ENCODE results near the gene APPL2. TPM values are rescaled to one million over a fixed set of nuclear protein-coding genes. Genes with fewer than 3 reads are reported as not detected.

APPL2 gene
- 10 to 100 TPM; 12.7 to 13.5 TPM for total RNA-seq

- Mint-ChIP-seq H3K4me1 (ENCODE audit: low read depth) (peaks cover 37% of the 10 kb centered on the region), H3K4me3 (peak within 1 kb of the TSS; percentile 85), H3K27ac (peak within 1 kb of the TSS; percentile 86), H3K36me3 (ENCODE audit: low read depth) (peaks cover 2% of the 10 kb centered on the region), H3K9me3 (no peaks in the 10 kb centered on the region), H3K27me3 (ENCODE audit: low read depth) (no peaks in the 10 kb centered on the region)
- DNase-seq, result peak; percentile 86
- intact Hi-C loops (cut with micrococcal nuclease), result loop anchor here (1.0 to 10.0 kb wide), 8 partner anchors 94 to 1099 kb away; partner anchors contain the start of genes C12orf75, CKAP4, NFYB and NOPCHAP1
- CTCF ChIA-PET, result interaction anchor here (0.6 to 2.2 kb wide), 5 partner anchors 9 to 146 kb away, joined by 3 to 5 read pairs (median 3); no protein-coding TSS in a partner anchor
Measured at GRCh38 chr12:105235732-105236476, at the start of gene APPL2. APPL2 (minus strand) TSS chr12:105236174; CDS start chr12:105236012, 162 bp downstream.

GRCh38 chr12:105285378-105285777, 49.4 kb upstream of the APPL2 start:
- Mint-ChIP-seq H3K9me3 (no peaks in the 10 kb centered on the region), H3K4me3 (no peak overlapping the region), H3K4me1 (ENCODE audit: low read depth) (no peaks in the 10 kb centered on the region), H3K36me3 (ENCODE audit: low read depth) (no peaks in the 10 kb centered on the region), H3K27ac (no peak overlapping the region), H3K27me3 (ENCODE audit: low read depth) (peaks cover 11% of the 10 kb centered on the region)
- CTCF ChIA-PET, result interaction anchor here (1.2 kb wide), 1 partner anchor 10 kb away, joined by 3 read pairs; no protein-coding TSS in a partner anchor
- no peak for DNase-seq
- intact Hi-C loops (cut with micrococcal nuclease), result no loop called here

GRCh38 chr12:105281694-105282049, 45.7 kb upstream of the APPL2 start:
- H3K4me1 Mint-ChIP-seq (ENCODE audit: low read depth), result no peaks in the 10 kb centered on the region
- H3K9me3 Mint-ChIP-seq, result no peaks in the 10 kb centered on the region
- no peaks in the 10 kb centered on the region for H3K36me3 Mint-ChIP-seq (ENCODE audit: low read depth)
- intact Hi-C loops (cut with micrococcal nuclease), result no loop called here
- DNase-seq, result no peak
- H3K4me3 Mint-ChIP-seq, result no peak overlapping the region
- H3K27me3 Mint-ChIP-seq (ENCODE audit: low read depth), result peaks cover 11% of the 10 kb centered on the region
- H3K27ac Mint-ChIP-seq, result no peak overlapping the region
- CTCF ChIA-PET, result no interaction called here

- Mint-ChIP-seq H3K36me3 (ENCODE audit: low read depth) (no peaks in the 10 kb centered on the region), H3K27me3 (ENCODE audit: low read depth) (peaks cover 11% of the 10 kb centered on the region), H3K4me3 (no peak overlapping the region), H3K4me1 (ENCODE audit: low read depth) (no peaks in the 10 kb centered on the region), H3K27ac (no peak overlapping the region), H3K9me3 (no peaks in the 10 kb centered on the region)
- intact Hi-C loops (cut with micrococcal nuclease), result no loop called here
- CTCF ChIA-PET, result interaction anchor here (0.6 kb wide), 1 partner anchor 95 kb away, joined by 6 read pairs; no protein-coding TSS in a partner anchor
- DNase-seq, result no peak
Measured at GRCh38 chr12:105280966-105281693, 45.2 kb upstream of the APPL2 start.

- H3K9me3 Mint-ChIP-seq, result no peaks in the 10 kb centered on the region
- H3K36me3 Mint-ChIP-seq (ENCODE audit: low read depth), result no peaks in the 10 kb centered on the region
- no peaks in the 10 kb centered on the region for H3K4me1 Mint-ChIP-seq (ENCODE audit: low read depth)
- no peak overlapping the region for H3K27ac Mint-ChIP-seq
- CTCF ChIA-PET, result interaction anchor here (0.6 to 0.7 kb wide), 2 partner anchors 87 to 103 kb away, joined by 3 read pairs; no protein-coding TSS in a partner anchor
- intact Hi-C loops (cut with micrococcal nuclease), result loop anchor here (1.0 kb wide), 1 partner anchor 104 kb away; no protein-coding TSS in a partner anchor
- no peak overlapping the region for H3K4me3 Mint-ChIP-seq
- peak; percentile 66 for DNase-seq
- H3K27me3 Mint-ChIP-seq (ENCODE audit: low read depth), result peaks cover 7% of the 10 kb centered on the region
Measured at GRCh38 chr12:105279460-105280056, 43.6 kb upstream of the APPL2 start.

- no peak overlapping the region for H3K27ac Mint-ChIP-seq
- intact Hi-C loops (cut with micrococcal nuclease), result no loop called here
- CTCF ChIA-PET, result interaction anchor here (1.0 to 1.5 kb wide), 2 partner anchors 11 to 106 kb away, joined by 3 to 9 read pairs; no protein-coding TSS in a partner anchor
- no peaks in the 10 kb centered on the region for H3K36me3 Mint-ChIP-seq (ENCODE audit: low read depth)
- H3K4me3 Mint-ChIP-seq, result no peak overlapping the region
- H3K4me1 Mint-ChIP-seq (ENCODE audit: low read depth), result no peaks in the 10 kb centered on the region
- DNase-seq, result no peak
- no peaks in the 10 kb centered on the region for H3K9me3 Mint-ChIP-seq
- H3K27me3 Mint-ChIP-seq (ENCODE audit: low read depth), result peaks cover 4% of the 10 kb centered on the region
Measured at GRCh38 chr12:105278043-105278697, 42.2 kb upstream of the APPL2 start.

GRCh38 chr12:105275997-105276733, 40.2 kb upstream of the APPL2 start:
- H3K4me1 Mint-ChIP-seq (ENCODE audit: low read depth), result no peaks in the 10 kb centered on the region
- H3K27ac Mint-ChIP-seq, result no peak overlapping the region
- no peaks in the 10 kb centered on the region for H3K36me3 Mint-ChIP-seq (ENCODE audit: low read depth)
- no peak overlapping the region for H3K4me3 Mint-ChIP-seq
- DNase-seq, result no peak
- H3K27me3 Mint-ChIP-seq (ENCODE audit: low read depth), result no peaks in the 10 kb centered on the region
- CTCF ChIA-PET, result no interaction called here
- intact Hi-C loops (cut with micrococcal nuclease), result no loop called here
- H3K9me3 Mint-ChIP-seq, result no peaks in the 10 kb centered on the region

GRCh38 chr12:105274571-105274970, 38.6 kb upstream of the APPL2 start:
- Mint-ChIP-seq H3K4me1 (ENCODE audit: low read depth) (no peaks in the 10 kb centered on the region), H3K4me3 (no peak overlapping the region), H3K27ac (no peak overlapping the region), H3K9me3 (no peaks in the 10 kb centered on the region), H3K36me3 (ENCODE audit: low read depth) (no peaks in the 10 kb centered on the region), H3K27me3 (ENCODE audit: low read depth) (no peaks in the 10 kb centered on the region)
- CTCF ChIA-PET, result no interaction called here
- DNase-seq, result no peak
- intact Hi-C loops (cut with micrococcal nuclease), result no loop called here

- no peak overlapping the region for H3K4me3 Mint-ChIP-seq
- intact Hi-C loops (cut with micrococcal nuclease), result no loop called here
- H3K36me3 Mint-ChIP-seq (ENCODE audit: low read depth), result no peaks in the 10 kb centered on the region
- H3K9me3 Mint-ChIP-seq, result no peaks in the 10 kb centered on the region
- H3K27ac Mint-ChIP-seq, result no peak overlapping the region
- H3K27me3 Mint-ChIP-seq (ENCODE audit: low read depth), result no peaks in the 10 kb centered on the region
- CTCF ChIA-PET, result interaction anchor here (1.6 kb wide), 1 partner anchor 147 kb away, joined by 3 read pairs; no protein-coding TSS in a partner anchor
- DNase-seq, result no peak
- H3K4me1 Mint-ChIP-seq (ENCODE audit: low read depth), result no peaks in the 10 kb centered on the region
Measured at GRCh38 chr12:105273601-105274000, 37.6 kb upstream of the APPL2 start.

- CTCF ChIA-PET, result interaction anchor here (0.9 to 1.6 kb wide), 2 partner anchors 15 to 147 kb away, joined by 3 to 4 read pairs; no protein-coding TSS in a partner anchor
- intact Hi-C loops (cut with micrococcal nuclease), result no loop called here
- no peak overlapping the region for H3K27ac Mint-ChIP-seq
- no peak overlapping the region for H3K4me3 Mint-ChIP-seq
- DNase-seq, result no peak
- no peaks in the 10 kb centered on the region for H3K9me3 Mint-ChIP-seq
- no peaks in the 10 kb centered on the region for H3K4me1 Mint-ChIP-seq (ENCODE audit: low read depth)
- no peaks in the 10 kb centered on the region for H3K27me3 Mint-ChIP-seq (ENCODE audit: low read depth)
- H3K36me3 Mint-ChIP-seq (ENCODE audit: low read depth), result no peaks in the 10 kb centered on the region
Measured at GRCh38 chr12:105272814-105273416, 36.9 kb upstream of the APPL2 start.

- no peak overlapping the region for H3K27ac Mint-ChIP-seq
- no peaks in the 10 kb centered on the region for H3K36me3 Mint-ChIP-seq (ENCODE audit: low read depth)
- H3K27me3 Mint-ChIP-seq (ENCODE audit: low read depth), result no peaks in the 10 kb centered on the region
- intact Hi-C loops (cut with micrococcal nuclease), result no loop called here
- CTCF ChIA-PET, result interaction anchor here (0.9 kb wide), 1 partner anchor 16 kb away, joined by 4 read pairs; no protein-coding TSS in a partner anchor
- H3K4me3 Mint-ChIP-seq, result no peak overlapping the region
- no peak for DNase-seq
- H3K4me1 Mint-ChIP-seq (ENCODE audit: low read depth), result no peaks in the 10 kb centered on the region
- H3K9me3 Mint-ChIP-seq, result no peaks in the 10 kb centered on the region
Measured at GRCh38 chr12:105272152-105272551, 36.2 kb upstream of the APPL2 start.

Measured in activated naive CD4-positive, alpha-beta T cell treated with anti-CD3 and anti-CD28 coated beads for 36 hours (primary cell).